ENCODE results near the gene TMEM120B.
"Not testable (repeated sequence)": the region's sequence is repeated elsewhere in the genome, so short reads cannot be mapped to it uniquely, and the experiment has no call there.

Gene TMEM120B

DNA sequence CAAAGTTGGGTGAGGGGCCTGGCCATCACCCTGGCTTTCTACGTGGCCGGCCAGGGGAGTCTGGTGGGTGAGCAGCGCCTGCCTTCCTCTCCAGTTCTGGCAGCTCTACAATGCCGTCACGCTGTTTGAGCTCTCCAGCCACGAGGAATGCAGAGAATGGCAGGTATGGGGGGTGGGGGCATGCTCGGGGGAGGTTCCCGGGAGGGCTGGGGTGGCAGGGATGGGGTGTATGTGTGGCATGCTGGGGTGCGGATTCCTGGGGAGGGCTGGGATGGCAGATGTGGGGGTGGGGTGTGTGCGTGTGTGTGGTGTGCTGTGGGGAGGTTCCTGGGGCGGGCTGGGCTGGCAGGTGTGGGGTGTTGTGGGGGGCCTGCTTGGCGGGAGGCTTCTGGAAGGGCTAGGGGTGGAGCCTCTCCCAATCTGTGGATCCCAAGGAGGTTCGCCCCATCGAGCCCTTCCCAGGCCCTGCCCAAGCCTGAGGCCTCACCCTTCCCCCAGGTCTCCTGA is 62.5 kb downstream of the TMEM120B start:
- DNase-seq (ENCODE audit: low read depth), result no peak

DNA sequence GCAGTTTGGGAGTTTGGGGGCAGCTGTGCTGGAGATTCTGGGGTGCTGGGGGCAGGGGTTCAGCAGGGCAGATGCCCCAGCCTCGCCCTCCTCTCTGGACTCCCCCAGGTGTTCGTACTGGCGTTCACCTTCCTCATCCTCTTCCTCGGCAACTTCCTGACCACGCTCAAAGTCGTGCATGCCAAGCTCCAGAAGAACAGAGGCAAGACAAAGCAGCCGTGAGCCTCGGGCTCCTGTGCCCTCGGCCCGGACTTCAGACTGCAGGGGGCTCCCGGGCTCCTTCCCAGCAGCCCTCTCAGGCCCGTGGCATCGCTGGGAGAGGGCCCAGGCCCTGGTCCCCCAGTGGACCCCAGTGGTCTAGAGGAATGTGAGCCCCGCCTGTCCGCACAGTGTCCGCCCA is 62.9 kb downstream of the TMEM120B start:
- DNase-seq (ENCODE audit: low read depth), result no peak

DNA sequence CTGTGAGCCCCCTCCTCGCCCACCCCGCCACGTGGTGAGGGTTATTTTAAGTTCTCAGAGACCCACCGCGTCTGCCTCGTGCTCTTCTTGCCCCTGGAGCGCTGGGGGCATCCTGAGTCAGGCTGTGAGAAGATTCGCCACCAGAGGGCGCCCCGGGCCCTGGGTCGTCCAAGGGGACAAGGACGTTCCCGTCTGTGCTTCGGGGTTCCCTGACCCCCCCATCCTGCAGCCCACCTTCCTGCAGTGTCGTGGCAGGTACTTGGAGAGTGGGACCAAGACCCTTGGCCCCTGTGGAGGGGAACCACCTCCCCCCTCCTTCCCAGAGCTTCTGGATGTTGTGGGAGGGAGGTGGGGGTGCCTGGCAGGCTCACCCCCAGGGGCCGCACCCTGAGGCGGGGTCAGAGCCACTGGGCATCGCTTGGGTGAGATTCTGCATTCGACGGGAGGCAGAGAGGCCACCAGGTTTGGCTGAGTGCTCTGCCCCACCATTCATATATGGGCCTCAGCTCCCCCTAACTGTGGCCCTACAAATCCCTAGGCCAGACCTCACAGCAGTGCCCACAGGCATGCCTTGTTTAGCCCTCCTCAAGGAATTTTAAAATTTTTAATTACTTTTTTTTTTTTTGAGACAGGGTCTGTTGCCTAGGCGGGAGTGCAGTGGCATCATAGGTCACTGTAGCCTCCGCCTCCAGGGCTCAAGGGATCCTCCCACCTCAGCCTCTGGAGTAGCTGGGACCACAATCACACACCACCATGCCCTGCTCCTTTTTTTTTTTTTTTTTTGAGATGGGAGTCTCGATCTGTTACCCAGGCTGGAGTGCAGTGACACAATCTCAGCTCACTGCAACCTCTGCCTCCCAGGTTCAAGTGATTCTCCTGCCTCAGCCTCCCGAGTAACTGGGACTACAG is 63.9 kb downstream of the TMEM120B start:
- DNase-seq (ENCODE audit: low read depth), result peak; percentile 91

DNA sequence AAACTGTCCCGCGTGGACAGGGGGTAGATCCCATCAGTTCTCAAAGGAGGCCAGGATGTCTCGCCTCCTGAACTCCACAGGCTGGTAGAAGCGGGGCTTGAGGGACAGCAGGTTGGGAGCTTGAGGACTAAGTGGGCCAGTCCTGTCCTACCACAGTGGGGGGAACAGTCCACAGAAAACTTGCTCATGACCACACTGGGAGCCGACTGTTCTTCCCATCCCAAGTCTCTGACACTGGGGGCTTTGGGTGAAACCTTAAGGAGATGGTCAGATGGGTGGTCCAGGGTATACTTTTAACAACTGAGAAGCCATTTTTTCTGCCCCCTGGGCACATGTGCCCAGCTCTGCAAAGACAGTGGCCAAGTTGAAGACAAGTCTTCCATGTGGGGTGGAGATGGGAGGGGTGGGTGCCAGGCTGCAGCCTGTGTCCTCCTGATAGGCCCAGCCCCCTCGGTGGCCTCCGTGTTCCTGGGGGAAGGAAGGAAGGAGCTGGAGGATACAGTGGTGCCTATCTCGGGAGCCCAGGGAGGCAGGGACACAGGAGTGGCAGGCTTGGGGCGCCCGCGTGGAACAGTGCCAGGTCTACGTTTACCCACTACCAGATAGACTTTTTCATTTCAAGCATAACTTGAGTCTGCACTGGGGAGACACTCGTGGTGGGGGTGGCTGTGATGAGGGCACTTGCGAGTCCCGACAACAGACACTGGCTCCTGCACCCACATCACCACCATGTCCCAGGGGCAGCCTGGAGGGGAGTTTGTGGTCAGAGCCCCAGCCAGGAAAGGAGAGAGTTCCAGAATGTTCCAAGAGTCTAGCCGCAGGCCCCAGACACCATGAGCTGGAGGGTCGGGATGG is 66.2 kb downstream of the TMEM120B start:
- DNase-seq (ENCODE audit: low read depth), result no peak

DNA sequence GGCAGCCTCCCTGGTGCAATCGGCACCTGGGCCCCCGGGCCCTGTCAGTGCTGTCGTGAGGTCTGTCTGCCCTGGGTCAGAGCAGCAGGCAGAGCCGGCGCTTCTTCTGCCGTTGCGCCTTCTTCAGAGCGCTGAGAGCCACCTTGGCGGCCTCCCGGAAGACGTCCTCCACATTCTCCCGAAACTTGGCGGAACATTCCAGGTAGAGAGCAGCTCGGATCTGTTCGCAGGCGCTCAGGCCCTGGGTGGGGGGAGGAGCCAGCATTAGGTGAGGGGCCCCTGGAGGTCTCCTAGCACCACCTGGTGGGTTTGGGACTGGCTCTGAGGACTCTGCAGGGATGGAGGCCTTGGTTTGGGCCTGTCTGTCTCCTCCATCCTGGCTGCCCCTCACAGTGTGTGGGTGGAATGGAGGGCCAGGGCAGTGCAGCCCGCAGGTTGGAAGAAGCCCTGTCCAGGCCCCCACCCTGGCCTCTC is 66.9 kb downstream of the TMEM120B start:
- DNase-seq (ENCODE audit: low read depth), result no peak

DNA sequence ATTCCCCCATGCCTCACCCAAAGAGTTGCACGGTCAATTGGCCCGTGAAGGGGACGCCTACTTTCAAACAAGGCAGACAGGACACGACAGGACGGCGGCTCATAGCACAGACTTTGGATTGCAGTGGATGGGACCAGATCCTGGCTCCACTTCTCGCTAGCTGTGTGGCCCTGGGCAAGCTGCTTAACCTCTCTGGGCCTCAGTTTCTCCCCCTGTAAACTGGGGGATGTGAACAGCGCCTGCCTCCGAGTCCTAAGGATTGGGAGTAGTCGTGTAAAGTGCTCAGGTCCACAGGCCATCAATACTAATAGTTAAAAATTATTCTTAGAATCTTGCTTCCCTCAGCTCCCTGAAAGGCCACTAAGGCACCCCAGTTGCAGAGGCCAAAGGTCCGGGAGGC is 67.9 kb downstream of the TMEM120B start:
- DNase-seq (ENCODE audit: low read depth), result no peak

DNA sequence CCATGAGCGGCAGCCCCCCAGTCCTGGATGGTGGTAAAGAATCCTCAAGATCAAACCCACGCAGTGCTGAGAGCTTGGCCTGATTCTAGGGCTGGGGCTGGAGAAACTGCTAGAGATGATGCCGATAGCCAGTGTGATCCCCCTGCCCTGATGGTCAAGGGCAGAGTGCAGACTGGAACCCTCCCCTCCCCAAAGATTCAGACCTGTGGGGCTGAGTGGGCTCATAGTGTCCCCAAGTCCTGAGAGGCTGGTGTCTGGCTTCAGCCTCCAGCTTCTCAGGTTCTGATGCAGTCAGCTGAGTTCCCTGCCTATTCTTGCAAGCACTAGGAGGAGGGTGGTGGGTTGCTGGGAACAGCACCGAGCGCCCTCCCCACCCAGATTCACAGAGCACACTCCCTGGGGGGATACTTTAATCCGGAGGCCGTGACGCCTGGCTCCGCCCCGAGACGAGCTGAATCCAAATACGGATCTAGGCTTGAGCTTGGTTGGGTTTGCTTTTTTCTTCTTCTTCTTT is 69.0 kb downstream of the TMEM120B start:
- DNase-seq (ENCODE audit: low read depth), result no peak

DNA sequence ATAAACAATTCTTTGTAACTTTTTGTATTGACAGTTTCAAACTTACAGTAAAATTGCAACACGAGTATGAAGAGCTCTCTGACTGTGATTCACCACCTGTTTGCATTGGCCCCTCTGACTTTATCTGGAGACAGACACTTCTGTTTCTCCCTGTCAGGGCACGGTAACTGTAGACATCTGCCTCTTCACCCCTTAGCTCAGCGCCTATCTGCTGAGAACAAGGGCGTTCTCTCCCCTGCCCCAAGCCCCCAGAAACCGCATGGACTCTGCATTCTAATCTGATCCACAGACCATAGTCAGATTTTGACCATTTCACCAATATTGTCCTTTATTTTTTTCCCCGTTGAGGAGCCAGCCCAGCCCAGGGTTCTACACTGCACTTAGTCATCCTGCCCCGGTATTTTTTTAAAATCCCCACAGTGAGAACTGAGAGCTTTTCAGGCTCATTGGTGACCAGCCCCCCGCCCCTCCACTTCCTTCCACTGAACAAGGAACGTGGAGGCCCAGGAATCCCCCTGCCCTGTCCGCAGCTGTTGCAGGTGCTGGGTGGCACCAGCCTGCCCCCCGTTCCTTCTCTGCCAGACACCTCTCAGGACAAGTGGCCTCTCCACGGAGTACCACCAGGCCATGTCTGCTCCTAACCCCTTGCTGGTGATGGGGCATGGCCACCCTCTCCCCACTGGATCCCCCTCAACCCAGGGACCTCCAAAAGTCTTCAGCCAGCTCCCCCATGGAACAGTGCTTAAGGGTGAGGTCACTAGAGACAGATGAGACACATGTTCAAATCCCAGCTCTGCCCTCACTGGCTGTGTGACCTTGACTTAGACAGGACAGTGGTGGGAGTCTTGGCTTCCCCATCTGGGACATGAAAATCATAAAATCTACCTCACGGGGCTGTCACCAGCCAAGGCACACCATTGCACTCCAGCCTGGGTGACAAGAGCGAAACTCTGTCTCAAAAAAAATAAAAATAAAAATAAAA is 69.7 kb downstream of the TMEM120B start:
- no peak for DNase-seq (ENCODE audit: low read depth)

DNA sequence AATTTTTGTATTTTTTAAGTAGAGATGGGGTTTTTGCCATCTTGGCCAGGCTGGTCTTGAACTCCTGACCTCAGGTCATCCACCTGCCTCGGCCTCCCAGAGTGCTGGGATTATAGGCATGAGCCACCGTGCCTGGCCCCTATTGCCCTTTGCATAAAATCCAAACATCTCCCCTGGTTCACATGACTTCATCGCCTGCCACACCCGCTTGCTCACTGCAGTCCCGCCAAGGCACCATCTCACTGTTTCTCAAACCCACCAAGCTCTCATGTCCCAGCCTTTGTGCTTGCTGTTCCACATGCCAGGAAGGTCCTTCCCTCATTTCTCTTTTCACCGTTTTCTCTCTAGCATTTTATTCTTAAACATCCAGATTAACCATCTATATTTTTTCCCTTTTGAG is 71.2 kb downstream of the TMEM120B start:
- no peak for DNase-seq (ENCODE audit: low read depth)

DNA sequence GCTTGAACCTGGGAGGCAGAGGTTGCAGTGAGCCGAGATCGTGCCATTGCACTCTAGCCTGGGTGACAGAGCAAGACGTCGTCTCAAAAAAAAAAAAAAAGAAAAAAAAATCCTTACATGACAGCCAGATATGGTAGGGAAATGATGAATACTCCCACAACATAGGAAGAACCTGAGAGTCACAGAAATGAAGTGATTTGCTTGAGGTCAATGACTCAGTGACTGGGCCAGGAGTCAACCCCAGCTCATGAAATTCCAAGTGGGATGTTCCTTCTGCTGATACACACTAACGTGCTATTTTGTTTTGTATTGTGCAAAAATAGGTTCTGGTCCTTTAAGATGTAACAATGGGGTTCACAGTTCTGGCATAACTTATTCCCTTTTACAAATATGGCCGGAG is 71.9 kb downstream of the TMEM120B start:
- DNase-seq (ENCODE audit: low read depth), result no peak

DNA sequence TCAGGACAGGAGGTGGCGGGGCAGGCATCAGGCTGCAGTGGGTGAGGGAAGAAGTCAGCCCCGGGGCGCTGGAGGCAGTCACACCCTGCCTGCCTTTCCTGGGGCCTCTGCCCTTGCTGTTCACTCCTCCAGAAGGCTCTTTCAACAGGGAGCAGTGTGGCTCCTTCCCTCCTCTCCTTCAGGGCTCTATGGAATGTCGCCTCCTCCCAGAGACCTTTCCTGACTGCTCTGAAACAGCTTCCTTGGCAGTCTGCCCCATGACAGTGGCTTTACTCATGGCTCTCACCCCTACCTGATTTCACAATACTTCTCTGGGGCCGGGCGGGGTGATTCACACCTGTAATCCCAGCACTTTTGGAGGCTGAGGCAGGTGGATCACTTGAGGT is 73.9 kb downstream of the TMEM120B start:
- no peak for DNase-seq (ENCODE audit: low read depth)

DNA sequence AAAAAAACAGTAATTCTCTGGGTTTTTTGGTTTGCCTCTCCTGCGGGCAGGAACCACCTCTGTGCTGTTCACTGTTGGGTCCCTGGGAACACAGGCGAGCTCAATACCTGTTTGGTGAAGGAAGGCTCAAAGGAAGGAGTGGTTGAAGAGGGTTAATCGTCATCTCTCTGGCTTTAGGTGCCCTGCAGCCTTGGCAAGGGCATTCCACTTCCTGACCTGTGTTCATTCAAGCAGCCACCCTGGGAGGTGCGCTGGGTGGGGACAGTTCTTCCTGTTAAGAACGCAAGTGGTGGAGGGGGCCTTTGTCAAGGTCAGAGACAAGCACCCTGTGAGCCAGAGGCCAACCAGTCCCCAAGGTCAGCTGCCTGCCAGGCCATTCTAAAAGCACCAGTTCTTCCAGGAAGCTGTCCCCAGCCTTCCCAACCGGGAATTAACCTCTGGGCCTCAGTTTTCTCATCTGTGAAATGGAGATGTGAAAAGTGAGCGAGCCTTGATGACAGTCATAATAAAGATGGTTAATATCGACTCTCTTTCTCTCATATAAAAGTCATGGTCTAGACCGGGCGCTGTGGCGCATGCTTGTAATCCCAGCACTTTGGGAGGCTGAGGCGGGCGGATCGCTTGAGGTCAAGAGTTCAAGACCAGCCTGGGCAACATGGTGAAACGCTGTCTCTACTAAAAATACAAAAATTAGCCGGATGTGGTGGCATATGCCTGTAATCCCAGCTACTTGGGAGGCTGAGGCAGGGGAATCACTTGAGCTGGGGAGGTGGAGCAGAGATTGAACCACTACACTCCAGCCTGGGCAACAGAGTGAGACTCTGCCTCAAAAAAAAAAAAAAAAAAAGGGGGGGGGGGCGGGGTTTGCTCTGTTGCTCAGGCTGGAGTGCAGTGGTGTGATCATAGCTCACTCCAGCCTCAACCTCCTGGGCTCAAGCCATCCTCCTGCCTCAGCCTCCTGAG is 74.8 kb downstream of the TMEM120B start:
- no peak for DNase-seq (ENCODE audit: low read depth)

DNA sequence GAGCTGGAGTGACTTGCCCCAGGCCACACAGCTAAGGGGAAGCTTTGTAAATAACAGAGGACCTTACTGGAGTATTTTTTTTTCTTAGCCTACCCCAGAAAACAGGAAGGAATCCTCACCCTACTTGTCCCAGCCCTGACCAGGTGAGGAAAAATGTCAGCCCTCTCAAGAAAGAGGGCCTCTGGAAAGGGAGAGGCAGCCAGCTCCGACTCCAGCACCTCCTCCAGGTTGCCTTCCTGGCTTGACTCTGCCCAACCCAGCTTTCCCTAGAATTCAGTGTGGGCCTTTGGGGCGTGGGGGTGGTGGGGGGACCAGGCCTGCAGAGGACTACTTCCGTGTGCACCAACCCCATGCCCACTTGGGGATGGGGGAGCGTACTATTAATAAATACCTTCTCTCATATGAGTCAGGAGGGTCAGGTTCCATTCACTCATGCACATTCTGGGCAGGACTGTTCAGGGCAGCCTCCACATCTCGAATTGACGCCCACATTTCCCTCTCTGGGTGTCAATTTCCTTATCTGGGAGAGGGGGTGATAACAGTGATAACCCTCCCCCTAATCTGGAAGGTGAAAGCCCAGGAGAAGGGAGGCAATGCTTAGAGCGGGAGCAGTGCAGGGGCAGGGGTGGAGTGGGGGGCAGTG is 75.7 kb downstream of the TMEM120B start:
- DNase-seq (ENCODE audit: low read depth), result no peak

DNA sequence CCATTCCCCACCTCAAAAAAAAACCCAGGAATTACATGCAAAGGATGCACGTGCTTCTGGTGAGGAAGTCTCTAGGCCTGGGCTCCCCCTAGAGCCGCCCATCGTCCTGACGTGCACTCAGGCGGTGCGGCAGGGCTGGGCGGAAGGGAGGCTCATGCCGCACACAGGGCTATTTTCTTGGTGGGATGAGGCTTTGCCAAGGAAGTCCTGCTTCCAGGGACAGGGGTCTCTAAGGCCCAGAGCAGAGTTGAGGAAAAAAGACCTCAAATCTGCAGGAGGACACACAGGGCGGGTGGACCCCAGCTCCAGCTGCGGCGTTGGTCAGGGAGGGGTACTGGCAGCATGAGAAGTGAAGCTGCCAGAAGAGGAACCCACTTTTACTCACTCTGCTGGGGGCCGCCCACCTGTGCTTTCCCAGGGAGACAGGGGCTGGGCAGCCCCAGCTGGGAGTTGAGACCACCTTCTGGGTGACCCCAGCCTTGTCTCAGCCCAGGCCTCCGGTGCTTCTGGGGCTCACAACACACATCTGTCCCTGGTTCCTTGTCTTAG is 76.8 kb downstream of the TMEM120B start:
- no peak for DNase-seq (ENCODE audit: low read depth)

DNA sequence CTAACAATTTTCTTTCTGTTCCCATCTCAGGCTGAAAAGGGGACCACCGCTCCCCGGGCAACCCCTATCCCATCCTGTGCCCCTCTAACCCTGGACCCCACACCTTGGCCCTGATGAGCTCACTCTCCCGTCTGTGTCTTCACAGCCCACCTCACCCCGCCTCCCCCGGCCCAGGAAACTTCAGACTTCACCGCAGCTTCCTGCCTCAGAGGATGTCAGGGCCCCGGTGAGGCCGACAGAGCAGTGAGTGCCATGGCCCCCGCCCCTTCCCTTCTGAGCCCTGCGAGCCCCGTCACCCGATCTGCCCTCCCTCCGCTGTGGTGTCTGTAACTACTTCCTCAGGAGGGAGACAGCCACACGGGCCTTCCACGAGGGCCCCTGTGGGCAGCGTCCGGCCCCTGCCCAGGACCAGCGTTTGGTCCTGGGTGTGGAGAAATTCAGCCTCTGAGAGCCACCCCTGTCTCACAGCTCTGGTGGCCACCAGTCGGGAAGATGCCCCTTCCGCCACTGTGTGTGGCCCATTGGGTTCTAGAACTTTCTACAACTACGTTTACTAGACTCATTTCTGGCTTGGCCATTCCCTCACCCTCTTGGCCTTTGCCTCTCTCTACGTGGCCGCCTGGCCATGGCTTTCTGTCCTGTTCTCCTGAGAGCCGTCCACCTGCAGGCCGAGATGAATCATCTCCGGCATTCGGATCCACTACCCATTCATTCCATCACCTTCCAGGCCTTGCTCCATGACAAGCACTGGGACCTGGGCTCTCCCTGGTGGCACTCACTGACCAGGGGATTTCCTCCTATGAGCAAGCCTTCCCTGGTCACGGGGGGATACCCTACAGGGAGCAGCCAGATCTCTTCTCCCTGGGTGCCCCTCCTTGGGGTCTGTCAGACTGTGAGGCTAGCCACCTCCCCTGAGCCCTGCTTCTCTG is 77.5 kb downstream of the TMEM120B start:
- DNase-seq (ENCODE audit: low read depth), result peak; percentile 93

DNA sequence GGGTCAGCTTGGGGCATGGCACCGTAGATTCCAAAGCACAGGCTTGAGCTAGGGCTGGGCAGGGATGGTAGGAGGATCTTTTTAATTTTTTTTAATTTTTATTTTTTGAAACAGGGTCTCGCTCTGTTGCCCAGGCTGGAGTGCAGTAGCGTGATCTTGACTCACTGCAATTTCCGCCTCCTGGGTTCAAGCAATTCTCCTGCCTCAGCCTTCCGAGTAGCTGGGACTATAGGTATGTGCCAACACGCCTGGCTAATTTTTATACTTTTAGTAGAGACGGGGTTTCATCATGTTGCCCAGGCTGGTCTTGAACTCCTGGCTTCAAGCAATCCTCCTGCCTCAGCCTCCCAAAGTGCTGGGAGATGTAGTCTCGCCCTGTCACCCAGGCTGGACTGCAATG is 78.2 kb downstream of the TMEM120B start:
- not testable (repeated sequence) for DNase-seq (ENCODE audit: low read depth)

DNA sequence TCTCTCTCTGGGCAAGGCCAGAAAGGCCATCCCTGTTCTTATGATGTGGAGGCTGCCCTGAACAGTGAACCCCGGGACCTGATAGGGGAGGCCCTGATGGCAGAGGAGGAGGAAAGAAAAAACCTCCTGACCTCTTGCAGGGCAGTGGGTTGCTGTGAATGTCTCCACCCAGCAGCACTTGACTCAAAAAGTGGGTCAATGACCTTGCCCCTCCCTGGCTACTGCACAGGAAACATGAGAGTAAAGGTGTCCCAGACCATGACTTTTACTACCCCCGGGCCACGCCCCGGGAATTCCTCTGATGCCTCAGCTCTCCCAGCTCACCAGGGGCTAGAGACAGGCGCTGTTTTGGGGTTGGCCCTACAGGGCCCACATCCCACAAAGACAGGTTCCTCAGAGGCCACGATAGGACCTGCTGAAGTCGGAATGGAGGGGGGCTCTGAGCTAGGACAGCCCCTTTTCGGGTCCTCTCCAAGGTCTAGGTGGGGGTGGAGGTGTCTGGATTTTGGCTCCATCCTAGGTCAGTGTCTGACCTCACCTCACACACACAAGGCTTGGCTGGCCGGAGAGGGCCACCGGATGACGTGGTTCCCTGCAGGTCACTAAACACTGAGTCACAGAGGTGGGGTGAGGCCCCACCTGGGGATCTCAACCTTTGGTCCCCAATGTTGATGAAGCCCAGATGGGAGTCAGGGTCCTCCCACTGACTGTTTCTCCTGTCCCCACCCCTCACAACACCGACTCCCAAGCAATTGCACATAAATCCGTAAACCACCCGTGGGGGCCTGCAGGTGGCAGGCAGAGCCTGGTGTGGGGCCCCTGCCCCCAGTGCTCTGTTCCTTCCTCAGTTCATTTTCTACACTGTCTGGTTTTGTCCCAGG is 79.4 kb downstream of the TMEM120B start:
- DNase-seq (ENCODE audit: low read depth), result no peak

Data from stimulated activated CD8-positive, alpha-beta memory T cell treated with anti-CD3 and anti-CD28 coated beads, Interleukin-12 subunit alpha, Interleukin-12 subunit beta, amount 100 ng/mL, for 1 hour (primary cell).